HCT116 (cell line): ENCODE data around the gene BST1. TPM values are rescaled to one million over a fixed set of nuclear protein-coding genes. Genes with fewer than 3 reads are reported as not detected.

Experiments used
- ATAC-seq: fragments of 200-7000 bp; cut with Tn5 transposase; 2 replicates; pipeline ENCODE4 v1.9.1; 2020; ENCODE audit warnings: mild to moderate bottlenecking, moderate library complexity
- BruUV-seq: library from RNA; stranded (reverse); fragments of 400-500 nt; replicated peaks from 2 replicates; lab custom pipeline; 2021; lab: Mats Ljungman, UMichigan
- CTCF ChIA-PET: fragments of 300-600 bp; sonication (Branson Sonifier 250); formaldehyde crosslinking; loops from one replicate; lab custom pipeline; 2021; ENCODE audit warnings: antibody characterized with exemption; lab: Charles Lee
- POLR2A ChIA-PET: fragments of 300-600, 350-600 bp; sonication (Branson Sonifier 250); formaldehyde crosslinking; loops from one replicate; lab custom pipeline; 2021; ENCODE audit warnings: antibody characterized with exemption; lab: Charles Lee
- RAD21 ChIA-PET, 2 experiments: fragments of 300-600 bp; sonication (Branson Sonifier 250); formaldehyde crosslinking; loops; one replicate each; lab custom pipeline; 2023; ENCODE audit warnings: low total read pairs in 2 of 2; ENCODE audit not compliant: uncharacterized antibody in 2 of 2, unreplicated experiment in 2 of 2, low non-redundant PET in 1 of 2; lab: Charles Lee
- DNase-seq: peaks from one replicate; pipeline ENCODE4 v3.0.0-alpha.2; 2010; ENCODE audit warnings: low read depth, low spot score
- H2AFZ ChIP-seq: fragments of 200-600 bp; shearing (Covaris generic), sonication (generic); 2 replicates; pipeline ENCODE4 v1.6.1; 2017; ENCODE audit warnings: low read depth, mixed run types, mixed read lengths, antibody characterized with exemption, low read length; ENCODE audit not compliant: poor library complexity, severe bottlenecking
- H3K27ac ChIP-seq: 2 replicates; pipeline ENCODE4 v1.5.1; 2012; ENCODE audit warnings: low read depth, low read length
- H3K27me3 ChIP-seq: fragments of 200-600 bp; sonication (generic); 2 replicates; pipeline ENCODE4 v1.6.1; 2016; ENCODE audit warnings: mixed run types, low read length, mixed read lengths; ENCODE audit not compliant: insufficient read depth
- H3K36me3 ChIP-seq, 2 experiments: fragments of 200-500 bp in 1 of 2; fragments of 200-600 bp in 1 of 2; sonication (Bioruptor generic) in 1 of 2; sonication (generic) in 1 of 2; 2 replicates each; pipeline versions ENCODE4 v1.5.1 to v1.6.1; 2014 to 2016; ENCODE audit warnings: low read length in 2 of 2, inconsistent platforms in 1 of 2, mixed read lengths in 1 of 2, mixed run types in 1 of 2; ENCODE audit not compliant: insufficient read depth in 2 of 2, control insufficient read depth in 1 of 2
- H3K4me1 ChIP-seq, 2 experiments: fragments of 200-600 bp in 1 of 2; sonication (generic) in 1 of 2; 2 replicates each; pipeline versions ENCODE4 v1.5.1 to v1.6.1; 2012 to 2017; ENCODE audit warnings: low read length in 2 of 2, inconsistent platforms in 1 of 2, mild to moderate bottlenecking in 1 of 2, mixed read lengths in 1 of 2, mixed run types in 1 of 2, moderate library complexity in 1 of 2; ENCODE audit not compliant: insufficient read depth in 2 of 2, control insufficient read depth in 1 of 2
- H3K4me2 ChIP-seq: fragments of 200-600 bp; sonication (generic); 2 replicates; pipeline ENCODE4 v1.6.1; 2017; ENCODE audit warnings: mixed run types, low read length, mixed read lengths
- H3K4me3 ChIP-seq, 2 experiments: fragments of 200-600 bp in 1 of 2; sonication (generic) in 1 of 2; replicated peaks in 1 of 2; 2 replicates each; pipeline ENCODE4 v1.5.1; 2011 to 2016; ENCODE audit warnings: low read length in 2 of 2, control low read depth in 1 of 2, low read depth in 1 of 2, mild to moderate bottlenecking in 1 of 2, mixed read lengths in 1 of 2, mixed run types in 1 of 2
- H3K79me2 ChIP-seq: fragments of 200-600 bp; sonication (generic); 2 replicates; pipeline ENCODE4 v1.6.1; 2017; ENCODE audit warnings: mild to moderate bottlenecking, mixed run types, low read length, moderate library complexity, mixed read lengths; ENCODE audit not compliant: insufficient read depth
- H3K9ac ChIP-seq: fragments of 200-600 bp; sonication (generic); 2 replicates; pipeline ENCODE4 v1.6.1; 2016; ENCODE audit warnings: low read length, mixed read lengths
- H3K9me2 ChIP-seq: fragments of 200-600 bp; sonication (generic), shearing (Covaris generic); 2 replicates; pipeline ENCODE4 v1.6.1; 2017; ENCODE audit warnings: mixed run types, mild to moderate bottlenecking, moderate library complexity; ENCODE audit not compliant: insufficient read depth
- H3K9me3 ChIP-seq, 2 experiments: fragments of 200-500 bp in 1 of 2; fragments of 200-600 bp in 1 of 2; sonication (Bioruptor generic) in 1 of 2; sonication (generic) in 1 of 2; 2 replicates each; pipeline ENCODE4 v1.6.1; 2014 to 2017; ENCODE audit warnings: low read length in 2 of 2, mixed read lengths in 2 of 2, inconsistent platforms in 1 of 2, low read depth in 1 of 2, mild to moderate bottlenecking in 1 of 2, mixed run types in 1 of 2, moderate library complexity in 1 of 2; ENCODE audit not compliant: control insufficient read depth in 1 of 2, insufficient read depth in 1 of 2
- H4K20me1 ChIP-seq: fragments of 200-600 bp; sonication (generic), shearing (Covaris generic); 2 replicates; pipeline ENCODE4 v1.6.1; 2017; ENCODE audit warnings: mixed run types, mild to moderate bottlenecking, moderate library complexity; ENCODE audit not compliant: insufficient read depth
- CBX3 ChIP-seq: IDR thresholded peaks from 2 replicates; pipeline ENCODE4 v1.6.1; 2012; ENCODE audit warnings: low read depth
- CEBPB ChIP-seq: IDR thresholded peaks from 2 replicates; pipeline ENCODE4 v1.6.1; 2012; ENCODE audit warnings: low read depth
- ELF1 ChIP-seq: IDR thresholded peaks from 2 replicates; pipeline ENCODE4 v1.6.1; 2012; ENCODE audit warnings: low read depth, borderline replicate concordance
- EZH2 ChIP-seq: fragments of 200-600 bp; sonication (generic); IDR thresholded peaks from 2 replicates; pipeline ENCODE4 v1.6.1; 2017; ENCODE audit warnings: antibody characterized with exemption, mixed run types
- EZH2phosphoT487 ChIP-seq: fragments of 200-600 bp; IDR thresholded peaks from 2 replicates; pipeline ENCODE4 v1.6.1; 2018; ENCODE audit warnings: antibody characterized with exemption, borderline replicate concordance
- JUND ChIP-seq: IDR thresholded peaks from 2 replicates; pipeline ENCODE4 v1.6.1; 2012
- REST ChIP-seq: IDR thresholded peaks from 2 replicates; pipeline ENCODE4 v1.6.1; 2012; ENCODE audit warnings: low read depth
- TCF7L2 ChIP-seq: IDR thresholded peaks from 2 replicates; pipeline ENCODE4 v1.7.0; 2011; ENCODE audit warnings: borderline replicate concordance, inconsistent platforms; ENCODE audit not compliant: insufficient read depth, insufficient read length; ENCODE audit errors: extremely low read depth
- ZNF274 ChIP-seq: fragments of 200-500 bp; sonication (Bioruptor generic); IDR thresholded peaks from 2 replicates; pipeline ENCODE4 v1.6.1; 2014; ENCODE audit warnings: mild to moderate bottlenecking, low read depth, low read length, inconsistent platforms
- intact Hi-C: fragments of 100-400 bp; cut with micrococcal nuclease; formaldehyde crosslinking; loops from 2 replicates; pipeline ENCODE4 v1.10.0; 2022
- total RNA-seq: library from RNA; stranded (reverse); gene quantifications from one replicate; pipeline ENCODE4 v1.2.1, GENCODE V29; 2021; ENCODE audit not compliant: unreplicated experiment

Gene BST1
- total RNA-seq, 1 experiment from 2014 or later: 0.44 TPM

GRCh38 chr4:15777697-15778288, 74.9 kb downstream of the BST1 start (continued):
- TF ChIP-seq REST: no peak
- TF ChIP-seq EZH2: no peak
- TF ChIP-seq CEBPB: no peak
- no peak for TF ChIP-seq JUND
- TF ChIP-seq EZH2phosphoT487: no peak

GRCh38 chr4:15778289-15779241, 75.7 kb downstream of the BST1 start, which contains the start of gene CD38:
Gene CD38 (plus strand): TSS chr4:15778328. CDS start chr4:15778415, 87 bp downstream.
- Histone ChIP-seq H3K27me3 (peaks cover 12% of the 10 kb centered on the region; the same call in 1 of the 2 replicates), H3K9ac (no peak within 1 kb of the TSS), H3K4me2 (no peak within 1 kb of the TSS), H3K79me2 (no peaks in the 10 kb centered on the region), H4K20me1 (no peaks in the 10 kb centered on the region), H3K4me3 (no peak within 1 kb of the TSS), H3K4me1 (no peaks in the 10 kb centered on the region), H3K9me3 (no peaks in the 10 kb centered on the region), H2AFZ (no peak within 1 kb of the TSS), H3K9me2 (no peaks in the 10 kb centered on the region), H3K36me3 (no peaks in the 10 kb centered on the region), H3K27ac (no peak within 1 kb of the TSS)
- no peak for ATAC-seq
- ChIA-PET RAD21 (no interaction called here), CTCF (no interaction called here), POLR2A (no interaction called here)
- intact Hi-C loops: no loop called here
- no peak for DNase-seq
- no TSS peak for BruUV-seq
- TF ChIP-seq ELF1: no peak
- no peak for TF ChIP-seq CBX3
- no peak for TF ChIP-seq ZNF274
- TF ChIP-seq TCF7L2: no peak
